Bronchial smooth muscle cell (primary cell): ENCODE measurements around the gene BBS10. TPM values are rescaled to one million over a fixed set of nuclear protein-coding genes. Genes with fewer than 3 reads are reported as not detected.

ENCODE experiments used
- total RNA-seq: library from RNA; depleted of rRNA; stranded (reverse); fragments of >200 nt; gene quantifications from 2 replicates; pipeline ENCODE4 v1.2.1, GENCODE V29; 2014

BBS10 gene
- total RNA-seq = 10.5 and 15.6 TPM in 2 replicates

GRCh38 chr12:76348079-76348901 is at the start of gene BBS10:
BBS10 (minus strand) TSS chr12:76348415; CDS start chr12:76348358, 57 bp downstream.

Other genes with a start within 250 kb of the BBS10 start
- 72.0 and 114 TPM in 2 replicates for gene OSBPL8, start 211.4 kb upstream of the BBS10 start, total RNA-seq